SK-N-MC (cell line): Measurements from ENCODE around the gene AFF1.

Experiments
- EZH2 ChIP-seq: fragments of 200-600 bp; sonication (generic); IDR thresholded peaks from one replicate; pipeline ENCODE4 v1.6.1; 2017; ENCODE audit warnings: antibody characterized with exemption
- POLR2AphosphoS5 ChIP-seq: IDR thresholded peaks from 2 replicates; pipeline ENCODE4 v1.6.1; 2012; ENCODE audit warnings: mild to moderate bottlenecking, low read depth, low read length, borderline replicate concordance

DNA sequence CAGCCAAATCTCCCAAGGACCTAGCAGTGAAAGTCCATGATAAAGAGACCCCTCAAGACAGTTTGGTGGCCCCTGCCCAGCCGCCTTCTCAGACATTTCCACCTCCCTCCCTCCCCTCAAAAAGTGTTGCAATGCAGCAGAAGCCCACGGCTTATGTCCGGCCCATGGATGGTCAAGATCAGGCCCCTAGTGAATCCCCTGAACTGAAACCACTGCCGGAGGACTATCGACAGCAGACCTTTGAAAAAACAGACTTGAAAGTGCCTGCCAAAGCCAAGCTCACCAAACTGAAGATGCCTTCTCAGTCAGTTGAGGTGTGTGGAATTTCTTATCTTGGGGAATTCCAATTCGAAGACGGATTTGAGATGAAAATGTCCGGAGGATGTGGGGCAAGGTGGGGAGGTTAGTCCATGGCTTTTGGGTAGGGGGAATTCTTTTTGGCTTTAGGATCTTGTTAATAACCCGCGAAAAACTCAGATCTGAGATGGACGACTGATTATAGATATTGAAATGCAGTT is 112.5 kb downstream of the AFF1 start:
- TF ChIP-seq EZH2 = no peak
- no peak for TF ChIP-seq POLR2AphosphoS5
